KMS-11 (cell line): ENCODE measurements around the gene ATRNL1.

Source experiments
- H2AFZ ChIP-seq: fragments of 200-600 bp; sonication (generic); 2 replicates; pipeline ENCODE4 v1.6.1; 2016; ENCODE audit warnings: antibody characterized with exemption, mixed run types, low read depth
- H3K27ac ChIP-seq: fragments of 200-600 bp; sonication (generic); 2 replicates; pipeline ENCODE4 v1.6.1; 2016; ENCODE audit warnings: mild to moderate bottlenecking, mixed run types
- H3K27me3 ChIP-seq: fragments of 200-600 bp; sonication (generic); 2 replicates; pipeline ENCODE4 v1.6.1; 2017; ENCODE audit warnings: mild to moderate bottlenecking, low read depth, mixed run types, moderate library complexity; ENCODE audit not compliant: insufficient read depth
- H3K36me3 ChIP-seq: fragments of 200-600 bp; sonication (generic); 2 replicates; pipeline ENCODE4 v1.6.1; 2017; ENCODE audit warnings: mild to moderate bottlenecking, mixed run types; ENCODE audit not compliant: insufficient read depth
- H3K4me1 ChIP-seq: fragments of 200-600 bp; sonication (generic); 2 replicates; pipeline ENCODE4 v1.6.1; 2016; ENCODE audit warnings: mild to moderate bottlenecking, low read depth, mixed run types; ENCODE audit not compliant: poor library complexity, severe bottlenecking
- H3K4me2 ChIP-seq: fragments of 200-600 bp; sonication (generic); 2 replicates; pipeline ENCODE4 v1.7.0; 2016; ENCODE audit warnings: mild to moderate bottlenecking, mixed run types
- H3K4me3 ChIP-seq: fragments of 200-600 bp; sonication (generic); IDR thresholded peaks from 2 replicates; pipeline ENCODE4 v1.6.1; 2017; ENCODE audit warnings: low read depth, low read length, mixed read lengths; ENCODE audit not compliant: insufficient read depth
- H3K79me2 ChIP-seq: fragments of 200-600 bp; sonication (generic); 2 replicates; pipeline ENCODE4 v1.6.1; 2016; ENCODE audit warnings: low read depth, mixed run types; ENCODE audit not compliant: insufficient read depth
- H3K9ac ChIP-seq: fragments of 200-600 bp; sonication (generic); 2 replicates; pipeline ENCODE4 v1.6.1; 2016; ENCODE audit warnings: mild to moderate bottlenecking, mixed run types
- H4K20me1 ChIP-seq: fragments of 200-600 bp; sonication (generic); 2 replicates; pipeline ENCODE4 v1.6.1; 2016; ENCODE audit warnings: mild to moderate bottlenecking, mixed run types; ENCODE audit not compliant: insufficient read depth
- TF ChIP-seq, protein P1 (sequence below): fragments of 200-600 bp; sonication (generic); conservative IDR thresholded peaks from 2 replicates; pipeline ENCODE4 v1.6.1; 2017; ENCODE audit warnings: low read depth, mild to moderate bottlenecking, antibody characterized with exemption, low read length, moderate library complexity, mixed read lengths

ATRNL1 gene

DNA sequence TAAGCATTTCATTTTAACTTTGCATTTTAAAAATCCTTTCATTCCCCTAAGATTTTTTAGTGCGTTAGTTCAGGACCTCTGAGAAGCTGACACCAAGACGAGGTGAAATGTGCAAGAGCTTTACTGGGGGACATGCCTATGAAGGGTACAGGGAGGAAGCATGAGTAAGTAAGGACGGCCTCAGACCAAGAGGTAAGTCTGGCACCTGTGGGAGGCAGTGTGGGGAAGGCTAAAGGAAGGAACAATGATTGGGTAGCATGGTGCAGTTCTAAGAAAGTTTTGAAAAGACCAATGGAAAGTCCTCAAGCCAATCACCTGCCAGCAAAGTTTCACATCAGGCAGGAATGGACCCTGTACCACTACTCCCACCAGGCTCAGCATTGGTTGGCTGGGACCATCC, 810.7 kb downstream of the ATRNL1 start:
- no peaks in the 10 kb centered on the region for H3K79me2 ChIP-seq
- no peak overlapping the region for H2AFZ ChIP-seq
- TF ChIP-seq, protein P1, sequence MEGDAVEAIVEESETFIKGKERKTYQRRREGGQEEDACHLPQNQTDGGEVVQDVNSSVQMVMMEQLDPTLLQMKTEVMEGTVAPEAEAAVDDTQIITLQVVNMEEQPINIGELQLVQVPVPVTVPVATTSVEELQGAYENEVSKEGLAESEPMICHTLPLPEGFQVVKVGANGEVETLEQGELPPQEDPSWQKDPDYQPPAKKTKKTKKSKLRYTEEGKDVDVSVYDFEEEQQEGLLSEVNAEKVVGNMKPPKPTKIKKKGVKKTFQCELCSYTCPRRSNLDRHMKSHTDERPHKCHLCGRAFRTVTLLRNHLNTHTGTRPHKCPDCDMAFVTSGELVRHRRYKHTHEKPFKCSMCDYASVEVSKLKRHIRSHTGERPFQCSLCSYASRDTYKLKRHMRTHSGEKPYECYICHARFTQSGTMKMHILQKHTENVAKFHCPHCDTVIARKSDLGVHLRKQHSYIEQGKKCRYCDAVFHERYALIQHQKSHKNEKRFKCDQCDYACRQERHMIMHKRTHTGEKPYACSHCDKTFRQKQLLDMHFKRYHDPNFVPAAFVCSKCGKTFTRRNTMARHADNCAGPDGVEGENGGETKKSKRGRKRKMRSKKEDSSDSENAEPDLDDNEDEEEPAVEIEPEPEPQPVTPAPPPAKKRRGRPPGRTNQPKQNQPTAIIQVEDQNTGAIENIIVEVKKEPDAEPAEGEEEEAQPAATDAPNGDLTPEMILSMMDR, result no peak
- H3K9ac ChIP-seq, result no peak overlapping the region
- no peaks in the 10 kb centered on the region for H3K36me3 ChIP-seq
- no peak overlapping the region for H3K4me2 ChIP-seq
- no peak overlapping the region for H3K4me3 ChIP-seq
- no peaks in the 10 kb centered on the region for H3K4me1 ChIP-seq
- no peaks in the 10 kb centered on the region for H3K27me3 ChIP-seq
- no peaks in the 10 kb centered on the region for H4K20me1 ChIP-seq
- no peak overlapping the region for H3K27ac ChIP-seq

DNA sequence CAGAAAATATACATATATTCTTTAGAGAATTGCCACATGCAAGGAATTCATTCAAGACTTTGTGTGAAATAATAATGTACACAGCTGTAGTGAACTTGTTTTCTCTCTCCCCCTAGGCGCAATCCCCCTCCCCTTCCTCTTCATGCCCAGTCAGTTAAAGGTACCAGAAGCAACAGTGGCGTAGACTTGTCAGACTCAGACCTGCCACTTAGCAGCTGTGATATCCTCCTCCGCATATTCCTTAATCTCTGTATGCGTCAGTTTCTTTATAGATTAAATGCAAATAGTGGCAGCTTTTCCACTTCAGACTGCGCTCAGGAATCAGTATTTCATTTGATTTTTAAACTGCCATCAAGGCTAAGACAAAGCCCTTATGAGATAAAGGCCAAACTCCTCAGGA, 815.9 kb downstream of the ATRNL1 start:
- Histone ChIP-seq H3K79me2 (no peaks in the 10 kb centered on the region), H4K20me1 (no peaks in the 10 kb centered on the region), H3K4me2 (no peak overlapping the region), H3K27me3 (no peaks in the 10 kb centered on the region), H3K9ac (no peak overlapping the region), H2AFZ (no peak overlapping the region), H3K27ac (no peak overlapping the region), H3K4me3 (no peak overlapping the region), H3K36me3 (no peaks in the 10 kb centered on the region), H3K4me1 (no peaks in the 10 kb centered on the region)
- TF ChIP-seq, protein P1, result no peak

DNA sequence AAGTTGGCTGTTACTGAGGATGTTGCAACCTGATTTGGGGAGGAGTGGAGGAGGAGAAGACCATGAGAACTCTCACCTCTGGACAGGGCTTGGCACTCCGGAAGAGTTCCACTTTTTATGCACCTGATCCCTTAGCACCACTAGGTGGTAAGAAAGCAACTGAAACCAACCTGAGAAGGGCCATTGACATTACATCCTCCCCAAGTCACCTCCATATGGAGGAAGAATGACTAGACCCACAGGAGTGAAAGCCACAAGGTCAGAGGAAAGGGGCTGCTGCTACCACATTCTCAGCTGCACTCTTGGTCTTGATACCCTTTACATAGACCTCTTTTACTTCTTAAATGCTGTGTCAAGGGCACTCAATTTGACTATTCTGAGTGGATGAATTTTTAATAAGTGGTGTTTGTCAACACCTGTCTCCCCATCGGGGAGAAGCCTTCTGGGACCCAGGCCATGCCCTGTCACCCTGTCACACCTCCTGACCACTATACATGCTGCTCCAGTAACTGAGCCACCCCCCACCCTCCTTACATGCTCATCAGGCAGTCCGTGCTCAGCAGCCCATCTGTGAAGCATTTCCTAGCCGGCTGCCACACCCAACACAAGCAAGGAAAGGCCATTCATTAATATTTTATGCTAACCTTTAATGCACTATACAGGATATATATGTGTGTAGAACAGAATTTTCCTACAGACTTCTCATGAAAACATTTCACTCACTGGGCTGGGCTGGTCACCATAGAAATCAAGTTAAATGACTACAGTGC, 817.0 kb downstream of the ATRNL1 start:
- no peak overlapping the region for H2AFZ ChIP-seq
- H3K9ac ChIP-seq, result no peak overlapping the region
- H3K79me2 ChIP-seq, result no peaks in the 10 kb centered on the region

DNA sequence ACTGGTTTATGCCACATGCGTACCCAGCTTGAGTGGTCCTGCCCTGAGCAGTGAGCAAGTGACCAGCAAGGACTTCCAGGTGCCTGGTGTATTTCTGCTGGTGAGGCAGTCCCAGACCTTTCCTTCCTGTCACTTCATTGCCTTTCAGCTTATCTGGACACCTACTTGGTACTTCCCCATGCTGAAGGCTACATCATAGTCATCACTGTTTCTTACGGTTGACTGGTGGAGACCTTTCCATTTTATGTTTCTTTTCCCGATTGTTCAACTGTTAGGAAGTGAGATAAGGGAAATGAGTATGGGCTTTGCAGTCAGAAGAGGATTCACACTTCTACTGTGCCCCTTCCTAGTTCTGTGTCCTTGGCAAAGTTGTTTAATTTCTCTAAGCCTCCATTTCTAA, 821.3 kb downstream of the ATRNL1 start:
- no peak overlapping the region for H3K27ac ChIP-seq
- H3K79me2 ChIP-seq, result no peaks in the 10 kb centered on the region
- H3K4me1 ChIP-seq, result no peaks in the 10 kb centered on the region
- no peak overlapping the region for H3K9ac ChIP-seq
- H3K4me2 ChIP-seq, result no peak overlapping the region
- TF ChIP-seq, protein P1, result no peak
- no peak overlapping the region for H2AFZ ChIP-seq
- H3K27me3 ChIP-seq, result no peaks in the 10 kb centered on the region
- H3K36me3 ChIP-seq, result no peaks in the 10 kb centered on the region
- H3K4me3 ChIP-seq, result no peak overlapping the region
- no peaks in the 10 kb centered on the region for H4K20me1 ChIP-seq

More for the DNA sequence above, 817.0 kb downstream of the ATRNL1 start:
- TF ChIP-seq, protein P1, result no peak
- H3K27ac ChIP-seq, result no peak overlapping the region
- H3K4me1 ChIP-seq, result no peaks in the 10 kb centered on the region
- H3K4me2 ChIP-seq, result no peak overlapping the region
- no peaks in the 10 kb centered on the region for H4K20me1 ChIP-seq
- H3K27me3 ChIP-seq, result no peaks in the 10 kb centered on the region
- no peak overlapping the region for H3K4me3 ChIP-seq
- H3K36me3 ChIP-seq, result no peaks in the 10 kb centered on the region
